CD4-positive, alpha-beta T cell treated with Interleukin-15 for 4 hours (primary cell): ENCODE measurements around the gene WWOX.

Experiments used
- DNase-seq: peaks from one replicate; pipeline ENCODE4 v3.0.0-alpha.2; 2020; ENCODE audit warnings: low spot score

WWOX gene

GRCh38 chr16:78362524-78363135 lies 263.2 kb downstream of the WWOX start:
- DNase-seq = no peak

- DNase-seq = no peak
These were observed 264.5 kb downstream of the WWOX start for GRCh38 chr16:78363843-78364555.

GRCh38 chr16:78364556-78364880 lies 265.1 kb downstream of the WWOX start:
- DNase-seq = no peak

- no peak for DNase-seq
These were observed 265.9 kb downstream of the WWOX start for GRCh38 chr16:78365366-78365765.

- DNase-seq = no peak
These were observed 269.0 kb downstream of the WWOX start for GRCh38 chr16:78368121-78369102.

- DNase-seq = no peak
These were observed 272.8 kb downstream of the WWOX start for GRCh38 chr16:78372277-78372676.

GRCh38 chr16:78375055-78375679 lies 275.7 kb downstream of the WWOX start:
- no peak for DNase-seq

- no peak for DNase-seq
These were observed 277.0 kb downstream of the WWOX start for GRCh38 chr16:78376452-78376851.

GRCh38 chr16:78377312-78377711 lies 277.9 kb downstream of the WWOX start:
- no peak for DNase-seq

GRCh38 chr16:78381060-78381459 lies 281.6 kb downstream of the WWOX start:
- DNase-seq = no peak

- no peak for DNase-seq
These were observed 283.7 kb downstream of the WWOX start for GRCh38 chr16:78383118-78383517.

GRCh38 chr16:78385086-78385805 lies 285.8 kb downstream of the WWOX start:
- no peak for DNase-seq

GRCh38 chr16:78386557-78387324 lies 287.3 kb downstream of the WWOX start:
- no peak for DNase-seq

GRCh38 chr16:78389009-78389498 lies 289.6 kb downstream of the WWOX start:
- no peak for DNase-seq

GRCh38 chr16:78390092-78390491 lies 290.6 kb downstream of the WWOX start:
- no peak for DNase-seq

GRCh38 chr16:78390508-78391324 lies 291.3 kb downstream of the WWOX start:
- DNase-seq = no peak

GRCh38 chr16:78392585-78393195 lies 293.2 kb downstream of the WWOX start:
- DNase-seq = no peak

- no peak for DNase-seq
These were observed 295.6 kb downstream of the WWOX start for GRCh38 chr16:78395035-78395434.

- DNase-seq = no peak
These were observed 296.6 kb downstream of the WWOX start for GRCh38 chr16:78396046-78396445.
